Fibroblast of lung (primary cell): ENCODE data around the gene CASP6. TPM values are rescaled to one million over a fixed set of nuclear protein-coding genes. Genes with fewer than 3 reads are reported as not detected.
A peak's percentile ranks its signal among the peaks of the same experiment; 100 is the strongest.

Experiments
- DNase-seq, 2 donors: peaks; one replicate each; pipeline versions ENCODE4 v3.0.0 to v3.0.0-alpha.2; 2010; ENCODE audit warnings: low read depth in 2 of 2
- H2AFZ ChIP-seq: 2 replicates; pipeline ENCODE4 v1.5.1; 2012; ENCODE audit warnings: low read length, control low read depth, inconsistent platforms
- H3K27ac ChIP-seq: 2 replicates; pipeline ENCODE4 v1.5.1; 2011; ENCODE audit warnings: low read length, control low read depth; ENCODE audit not compliant: insufficient read depth
- H3K27me3 ChIP-seq: 2 replicates; pipeline ENCODE4 v1.5.1; 2011; ENCODE audit warnings: mild to moderate bottlenecking, low read length; ENCODE audit not compliant: control insufficient read depth, insufficient read depth
- H3K36me3 ChIP-seq: 2 replicates; pipeline ENCODE4 v1.5.1; 2011; ENCODE audit warnings: low read length; ENCODE audit not compliant: control insufficient read depth, insufficient read depth
- H3K4me1 ChIP-seq: 2 replicates; pipeline ENCODE4 v1.5.1; 2011; ENCODE audit warnings: low read length; ENCODE audit not compliant: control insufficient read depth, insufficient read depth; ENCODE audit errors: extremely low read depth
- H3K4me2 ChIP-seq: 2 replicates; pipeline ENCODE4 v1.5.1; 2011; ENCODE audit warnings: low read length, control low read depth; ENCODE audit not compliant: insufficient read depth; ENCODE audit errors: extremely low read depth
- H3K4me3 ChIP-seq, 4 experiments: fragments of 200-600 bp in 1 of 4; sonication (generic) in 1 of 4; replicated peaks in 1 of 4; 2 replicates each; pipeline ENCODE4 v1.5.1; 2011 to 2016; ENCODE audit warnings: low read length in 4 of 4, low read depth in 3 of 4, mild to moderate bottlenecking in 3 of 4, control low read depth in 2 of 4, inconsistent platforms in 1 of 4, mixed read lengths in 1 of 4; ENCODE audit not compliant: insufficient read depth in 1 of 4; ENCODE audit errors: control extremely low read depth in 1 of 4
- H3K79me2 ChIP-seq: 2 replicates; pipeline ENCODE4 v1.5.1; 2012; ENCODE audit warnings: mild to moderate bottlenecking, low read length, inconsistent platforms; ENCODE audit not compliant: control insufficient read depth, insufficient read depth
- H3K9ac ChIP-seq: 2 replicates; pipeline ENCODE4 v1.5.1; 2011; ENCODE audit warnings: mild to moderate bottlenecking, low read length, control low read depth; ENCODE audit not compliant: insufficient read depth
- H3K9me3 ChIP-seq: 2 replicates; pipeline ENCODE4 v1.5.1; 2012; ENCODE audit warnings: low read depth, low read length; ENCODE audit not compliant: control insufficient read depth, insufficient read depth
- H4K20me1 ChIP-seq: 2 replicates; pipeline ENCODE4 v1.5.1; 2011; ENCODE audit warnings: low read length; ENCODE audit not compliant: control insufficient read depth, insufficient read depth; ENCODE audit errors: extremely low read depth
- EZH2 ChIP-seq: IDR thresholded peaks from 2 replicates; pipeline ENCODE4 v1.5.1; 2012; ENCODE audit warnings: low read length, control low read depth, mild to moderate bottlenecking; ENCODE audit errors: missing control alignments
- polyA plus RNA-seq, 2 donors: library from polyadenylated mRNA; depleted of rRNA in 1 of 2; stranded (reverse) in 1 of 2; unstranded in 1 of 2; fragments of >200 nt; gene quantifications; 2 replicates each; pipeline ENCODE4 v1.2.1, GENCODE V29; 2011 to 2012; ENCODE audit warnings: missing spikeins in 1 of 2
- total RNA-seq: library from RNA; depleted of rRNA; stranded (reverse); fragments of >200 nt; gene quantifications from 2 replicates; pipeline ENCODE4 v1.2.1, GENCODE V29; 2014
- TF ChIP-seq, protein P1 (sequence below), 2 donors: IDR thresholded peaks in 1 of 2; conservative IDR thresholded peaks in 1 of 2; 1 replicate in 1 of 2; 2 replicates in 1 of 2; pipeline ENCODE4 v1.5.1; 2011 to 2012; ENCODE audit warnings: low read length in 2 of 2, control low read depth in 1 of 2, inconsistent platforms in 1 of 2, low read depth in 1 of 2, mild to moderate bottlenecking in 1 of 2

The CASP6 gene
- total and polyA plus RNA-seq, 2 donors (not counting 1 experiment from before 2014, with no cell fraction given), result 33.5 to 44.7 TPM

DNA sequence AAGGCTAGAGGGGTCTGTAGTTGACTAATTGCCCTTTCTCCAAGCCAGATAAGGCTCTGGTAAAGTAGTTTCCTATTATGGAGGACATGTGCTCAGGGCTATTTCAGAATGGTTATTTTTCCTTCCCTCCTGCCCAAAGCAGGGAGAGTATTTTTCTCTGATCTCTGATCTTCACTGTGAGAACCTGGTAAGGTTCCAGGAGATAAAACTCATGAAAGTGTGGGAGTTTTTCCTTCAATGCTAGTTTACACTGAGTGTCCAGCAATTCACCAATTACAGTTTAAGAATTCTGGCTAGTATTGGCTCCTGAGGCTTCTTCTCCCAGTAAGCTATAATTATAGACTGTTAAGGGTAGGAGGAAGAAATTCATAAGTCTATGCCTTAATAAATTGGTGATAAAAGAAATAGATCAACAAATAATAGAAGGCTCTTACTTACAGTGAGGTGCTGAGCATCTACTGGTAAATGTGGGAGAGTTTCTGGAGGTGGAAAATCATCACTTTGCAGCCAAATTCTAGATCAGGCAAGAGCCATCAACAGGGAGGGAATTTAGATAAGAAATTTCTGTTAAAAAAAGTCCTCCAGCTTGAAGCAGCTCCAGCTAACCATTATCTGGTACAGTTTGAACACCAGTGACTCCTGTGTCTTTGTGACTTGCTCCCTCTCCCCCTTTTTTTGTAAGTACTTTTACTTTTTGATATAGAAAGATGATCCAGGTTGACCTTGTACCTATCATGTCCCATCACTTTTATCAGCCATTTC, 30.9 kb downstream of the CASP6 start:
- Histone ChIP-seq H3K79me2 (no peaks in the 10 kb centered on the region), H3K36me3 (no peaks in the 10 kb centered on the region), H3K9ac (no peak overlapping the region), H3K9me3 (no peaks in the 10 kb centered on the region), H2AFZ (no peak overlapping the region), H3K4me2 (no peak overlapping the region), H3K4me1 (no peaks in the 10 kb centered on the region), H3K4me3 (no peak overlapping the region), H4K20me1 (no peaks in the 10 kb centered on the region), H3K27ac (no peak overlapping the region), H3K27me3 (no peaks in the 10 kb centered on the region)
- TF ChIP-seq, protein P1, sequence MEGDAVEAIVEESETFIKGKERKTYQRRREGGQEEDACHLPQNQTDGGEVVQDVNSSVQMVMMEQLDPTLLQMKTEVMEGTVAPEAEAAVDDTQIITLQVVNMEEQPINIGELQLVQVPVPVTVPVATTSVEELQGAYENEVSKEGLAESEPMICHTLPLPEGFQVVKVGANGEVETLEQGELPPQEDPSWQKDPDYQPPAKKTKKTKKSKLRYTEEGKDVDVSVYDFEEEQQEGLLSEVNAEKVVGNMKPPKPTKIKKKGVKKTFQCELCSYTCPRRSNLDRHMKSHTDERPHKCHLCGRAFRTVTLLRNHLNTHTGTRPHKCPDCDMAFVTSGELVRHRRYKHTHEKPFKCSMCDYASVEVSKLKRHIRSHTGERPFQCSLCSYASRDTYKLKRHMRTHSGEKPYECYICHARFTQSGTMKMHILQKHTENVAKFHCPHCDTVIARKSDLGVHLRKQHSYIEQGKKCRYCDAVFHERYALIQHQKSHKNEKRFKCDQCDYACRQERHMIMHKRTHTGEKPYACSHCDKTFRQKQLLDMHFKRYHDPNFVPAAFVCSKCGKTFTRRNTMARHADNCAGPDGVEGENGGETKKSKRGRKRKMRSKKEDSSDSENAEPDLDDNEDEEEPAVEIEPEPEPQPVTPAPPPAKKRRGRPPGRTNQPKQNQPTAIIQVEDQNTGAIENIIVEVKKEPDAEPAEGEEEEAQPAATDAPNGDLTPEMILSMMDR (conservative IDR thresholded peaks at IDR 0.05 in 1 of 2, IDR thresholded peaks at IDR 0.05 in 1 of 2; ENCODE audit: low read depth in 1 of 2, low read length in 2 of 2), result no peak
- no peak for TF ChIP-seq EZH2
- no peak for DNase-seq

DNA sequence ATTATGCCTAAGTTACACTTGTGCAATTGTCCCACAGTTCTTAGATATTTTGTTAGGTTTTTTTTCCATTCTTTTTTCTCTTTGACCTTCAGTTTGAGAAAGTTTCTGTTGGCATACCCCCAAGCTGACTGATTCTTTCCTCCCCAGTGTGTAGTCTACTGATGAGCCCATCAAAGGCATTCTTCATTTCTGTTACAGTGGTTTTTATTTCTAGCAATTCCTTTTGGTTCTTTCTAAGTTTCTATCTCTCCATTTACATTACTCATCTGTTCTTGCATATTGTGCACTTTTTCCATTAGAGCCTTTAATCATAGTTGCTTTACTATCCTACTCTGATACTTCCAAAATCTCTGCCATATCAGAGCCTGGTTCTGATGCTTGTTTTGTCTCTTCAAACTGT, 31.9 kb downstream of the CASP6 start:
- H4K20me1 ChIP-seq, result no peaks in the 10 kb centered on the region
- H3K9ac ChIP-seq, result no peak overlapping the region
- no peak overlapping the region for H3K4me2 ChIP-seq
- no peak overlapping the region for H2AFZ ChIP-seq
- no peaks in the 10 kb centered on the region for H3K27me3 ChIP-seq
- no peaks in the 10 kb centered on the region for H3K9me3 ChIP-seq
- peak in 1 of 2 donors; percentile 1 for DNase-seq
- no peaks in the 10 kb centered on the region for H3K4me1 ChIP-seq
- H3K36me3 ChIP-seq, result no peaks in the 10 kb centered on the region
- no peak for TF ChIP-seq EZH2
- no peaks in the 10 kb centered on the region for H3K79me2 ChIP-seq
- no peak overlapping the region for H3K4me3 ChIP-seq
- no peak overlapping the region for H3K27ac ChIP-seq

DNA sequence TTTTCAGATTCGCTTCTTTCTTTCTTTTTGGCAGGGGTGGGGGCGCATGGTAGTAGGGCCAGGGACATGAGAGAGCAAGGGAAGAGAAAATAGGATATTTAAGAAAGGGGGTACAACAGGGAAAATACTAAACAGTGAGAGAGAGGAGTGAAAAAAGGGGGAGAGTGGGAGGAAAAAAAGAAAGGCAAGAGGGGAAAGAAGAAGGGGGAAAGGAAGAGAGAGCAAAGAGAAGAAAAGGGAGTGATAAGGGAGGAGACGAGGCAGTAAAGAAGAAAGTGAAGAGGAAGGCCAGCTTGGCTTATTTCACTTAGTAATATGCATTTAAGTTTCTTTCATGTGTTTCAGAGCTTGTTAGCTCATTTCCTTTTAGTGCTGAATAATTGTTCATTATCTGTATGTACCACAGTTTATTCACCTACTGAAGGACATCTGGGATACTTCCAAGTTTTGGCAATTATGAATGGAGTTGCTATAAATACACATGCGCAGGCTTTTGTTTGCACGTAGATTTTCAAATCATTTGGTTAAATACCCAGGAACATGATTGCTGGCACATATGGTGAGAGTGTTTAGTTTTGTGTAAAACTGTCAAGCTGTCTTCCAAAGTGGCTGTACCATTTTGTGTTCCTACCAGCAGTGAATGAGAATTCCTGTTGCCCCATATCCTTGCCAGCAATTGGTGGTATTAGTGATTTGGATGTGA, 37.3 kb downstream of the CASP6 start:
- H3K4me2 ChIP-seq, result no peak overlapping the region
- no peak overlapping the region for H3K27ac ChIP-seq
- H4K20me1 ChIP-seq, result no peaks in the 10 kb centered on the region
- TF ChIP-seq, protein P1 (conservative IDR thresholded peaks at IDR 0.05 in 1 of 2, IDR thresholded peaks at IDR 0.05 in 1 of 2; ENCODE audit: low read depth in 1 of 2, low read length in 2 of 2), result no peak
- no peak for TF ChIP-seq EZH2
- H3K79me2 ChIP-seq, result no peaks in the 10 kb centered on the region
- H3K9ac ChIP-seq, result no peak overlapping the region
- H3K9me3 ChIP-seq, result no peaks in the 10 kb centered on the region
- no peak overlapping the region for H2AFZ ChIP-seq
- no peak overlapping the region for H3K4me3 ChIP-seq
- H3K4me1 ChIP-seq, result no peaks in the 10 kb centered on the region
- no peaks in the 10 kb centered on the region for H3K36me3 ChIP-seq
- no peak for DNase-seq
- H3K27me3 ChIP-seq, result no peaks in the 10 kb centered on the region
